ENCODE data around the gene RHOU.

- no peak for TF ChIP-seq ZFP37 (CRISPR knock-in tag; IDR thresholded peaks at IDR 0.05; ENCODE audit: borderline replicate concordance)
- no peak for TF ChIP-seq ATM (IDR thresholded peaks at IDR 0.05; ENCODE audit: borderline replicate concordance)
- TF ChIP-seq, protein P1, sequence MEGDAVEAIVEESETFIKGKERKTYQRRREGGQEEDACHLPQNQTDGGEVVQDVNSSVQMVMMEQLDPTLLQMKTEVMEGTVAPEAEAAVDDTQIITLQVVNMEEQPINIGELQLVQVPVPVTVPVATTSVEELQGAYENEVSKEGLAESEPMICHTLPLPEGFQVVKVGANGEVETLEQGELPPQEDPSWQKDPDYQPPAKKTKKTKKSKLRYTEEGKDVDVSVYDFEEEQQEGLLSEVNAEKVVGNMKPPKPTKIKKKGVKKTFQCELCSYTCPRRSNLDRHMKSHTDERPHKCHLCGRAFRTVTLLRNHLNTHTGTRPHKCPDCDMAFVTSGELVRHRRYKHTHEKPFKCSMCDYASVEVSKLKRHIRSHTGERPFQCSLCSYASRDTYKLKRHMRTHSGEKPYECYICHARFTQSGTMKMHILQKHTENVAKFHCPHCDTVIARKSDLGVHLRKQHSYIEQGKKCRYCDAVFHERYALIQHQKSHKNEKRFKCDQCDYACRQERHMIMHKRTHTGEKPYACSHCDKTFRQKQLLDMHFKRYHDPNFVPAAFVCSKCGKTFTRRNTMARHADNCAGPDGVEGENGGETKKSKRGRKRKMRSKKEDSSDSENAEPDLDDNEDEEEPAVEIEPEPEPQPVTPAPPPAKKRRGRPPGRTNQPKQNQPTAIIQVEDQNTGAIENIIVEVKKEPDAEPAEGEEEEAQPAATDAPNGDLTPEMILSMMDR (CRISPR knock-in tag; IDR thresholded peaks at IDR 0.05): no peak
- no peak for TF ChIP-seq ZMYM2 (CRISPR knock-in tag; IDR thresholded peaks at IDR 0.05)
- TF ChIP-seq POLR2A (IDR thresholded peaks at IDR 0.05; ENCODE audit: insufficient read depth in 1 of 2, low read depth in 2 of 2, low read length in 2 of 2): no peak
- TF ChIP-seq ZNF12 (CRISPR knock-in tag; IDR thresholded peaks at IDR 0.05): no peak
- TF ChIP-seq MYC (CRISPR knock-in tag; IDR thresholded peaks at IDR 0.05; ENCODE audit: borderline replicate concordance): no peak
- TF ChIP-seq, protein P2, sequence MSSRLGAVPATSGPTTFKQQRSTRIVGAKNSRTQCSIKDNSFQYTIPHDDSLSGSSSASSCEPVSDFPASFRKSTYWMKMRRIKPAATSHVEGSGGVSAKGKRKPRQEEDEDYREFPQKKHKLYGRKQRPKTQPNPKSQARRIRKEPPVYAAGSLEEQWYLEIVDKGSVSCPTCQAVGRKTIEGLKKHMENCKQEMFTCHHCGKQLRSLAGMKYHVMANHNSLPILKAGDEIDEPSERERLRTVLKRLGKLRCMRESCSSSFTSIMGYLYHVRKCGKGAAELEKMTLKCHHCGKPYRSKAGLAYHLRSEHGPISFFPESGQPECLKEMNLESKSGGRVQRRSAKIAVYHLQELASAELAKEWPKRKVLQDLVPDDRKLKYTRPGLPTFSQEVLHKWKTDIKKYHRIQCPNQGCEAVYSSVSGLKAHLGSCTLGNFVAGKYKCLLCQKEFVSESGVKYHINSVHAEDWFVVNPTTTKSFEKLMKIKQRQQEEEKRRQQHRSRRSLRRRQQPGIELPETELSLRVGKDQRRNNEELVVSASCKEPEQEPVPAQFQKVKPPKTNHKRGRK (CRISPR knock-in tag; IDR thresholded peaks at IDR 0.05): no peak
Measured at GRCh38 chr1:228721407-228721806, 13.9 kb upstream of the RHOU start.

Data from HepG2 (cell line).